Islet precursor cell (in vitro differentiated cells): Measurements from ENCODE around the gene AKIRIN2.

Experiments
- DNase-seq: peaks from one replicate; pipeline ENCODE4 v3.0.0-alpha.2; 2018

Gene AKIRIN2

DNA sequence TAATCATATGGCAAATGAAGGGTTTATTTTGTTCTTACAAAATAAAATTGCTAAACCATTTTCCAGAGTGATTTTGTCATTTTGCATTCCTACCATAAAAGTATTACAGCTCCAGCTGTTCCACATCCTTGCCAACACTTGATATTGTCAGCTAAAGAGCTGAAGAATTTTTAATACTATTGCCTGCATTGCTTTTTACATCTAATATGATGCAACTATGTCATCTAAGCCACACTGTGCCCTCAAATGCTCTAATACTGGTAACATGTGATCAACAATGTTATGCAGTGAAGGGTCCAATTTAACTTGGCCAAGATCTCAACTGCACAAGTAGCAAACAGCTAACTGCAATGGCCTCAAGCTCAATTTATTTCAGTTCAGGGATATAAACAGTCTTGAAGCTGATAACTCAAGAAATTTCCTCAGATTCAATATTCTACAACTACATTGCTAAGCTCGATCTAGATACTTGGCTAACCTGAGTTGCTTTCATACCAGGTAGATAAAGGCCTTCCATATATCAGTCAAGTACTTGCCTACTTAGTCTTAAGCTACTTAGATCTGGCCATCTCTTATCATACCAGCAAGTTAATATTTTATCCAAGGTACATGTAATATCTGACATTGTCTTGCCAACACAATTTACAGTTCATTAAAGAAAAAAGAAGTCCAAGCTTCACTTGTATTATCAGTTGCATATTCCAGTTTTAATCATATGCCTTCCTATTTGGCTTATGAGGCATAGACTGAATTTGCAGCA lies 17.0 kb downstream of the AKIRIN2 start:
- DNase-seq: no peak

- no peak for DNase-seq
These were observed 18.1 kb downstream of the AKIRIN2 start for GRCh38 chr6:87683890-87684289.

- no peak for DNase-seq
These were observed 19.7 kb downstream of the AKIRIN2 start for GRCh38 chr6:87682310-87682709.

- no peak for DNase-seq
These were observed 26.9 kb downstream of the AKIRIN2 start for GRCh38 chr6:87675004-87675681.

DNA sequence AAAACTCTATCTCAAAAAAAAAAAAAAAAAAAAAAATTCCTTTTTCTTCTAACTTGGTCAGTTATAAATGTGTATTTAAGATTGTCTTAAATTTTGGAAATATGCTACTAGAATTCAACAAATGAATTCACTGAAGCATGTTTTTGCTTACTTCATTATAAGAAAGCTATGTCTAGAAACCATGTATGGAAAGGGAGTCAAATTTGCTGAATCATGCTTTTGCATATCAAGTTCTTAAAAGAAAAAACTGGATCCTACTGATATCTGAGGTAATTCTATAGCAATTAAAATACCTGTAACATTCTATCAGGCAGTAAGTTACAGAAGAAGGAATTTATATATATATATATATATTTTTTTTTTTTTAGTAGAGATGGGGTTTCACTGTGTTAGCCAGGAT lies 27.7 kb downstream of the AKIRIN2 start:
- no peak for DNase-seq

DNA sequence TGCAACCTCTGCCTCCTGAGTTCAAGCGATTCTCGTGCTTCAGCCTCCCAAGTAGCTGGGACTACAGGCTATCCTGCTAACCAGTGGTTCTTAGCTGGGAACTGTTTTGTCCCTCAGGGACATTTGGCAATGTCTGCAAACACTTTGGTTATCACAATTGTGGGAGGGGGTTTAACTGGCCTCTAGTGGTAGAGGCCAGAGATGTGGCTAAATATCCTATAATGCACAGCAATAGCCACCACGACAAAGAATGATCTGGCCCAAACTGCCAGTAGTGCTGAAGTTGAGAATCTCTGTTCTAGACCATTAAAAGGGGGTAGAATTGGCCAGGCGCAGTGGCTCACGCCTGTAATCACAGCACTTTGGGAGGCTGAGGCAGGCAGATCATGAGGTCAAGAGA lies 28.8 kb downstream of the AKIRIN2 start:
- DNase-seq: no peak

DNA sequence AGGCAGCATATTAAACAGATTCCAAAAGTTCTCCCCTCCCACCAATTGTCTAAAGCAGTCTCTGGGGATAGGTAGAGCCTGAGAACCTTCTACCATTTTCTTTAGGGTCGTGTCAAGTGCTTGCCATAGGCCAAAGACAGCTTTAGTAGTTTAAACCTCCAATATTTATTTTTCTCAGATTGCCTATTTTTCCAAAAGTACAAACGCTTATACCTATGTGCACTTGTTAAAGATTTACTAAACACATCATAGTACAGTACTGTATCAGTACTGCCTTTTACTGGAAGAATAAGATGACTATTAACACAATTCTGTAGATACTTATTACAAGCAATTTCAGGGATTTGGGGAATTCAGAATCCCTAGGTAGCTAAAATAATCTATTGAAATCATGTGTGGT lies 29.4 kb downstream of the AKIRIN2 start:
- DNase-seq: no peak

DNA sequence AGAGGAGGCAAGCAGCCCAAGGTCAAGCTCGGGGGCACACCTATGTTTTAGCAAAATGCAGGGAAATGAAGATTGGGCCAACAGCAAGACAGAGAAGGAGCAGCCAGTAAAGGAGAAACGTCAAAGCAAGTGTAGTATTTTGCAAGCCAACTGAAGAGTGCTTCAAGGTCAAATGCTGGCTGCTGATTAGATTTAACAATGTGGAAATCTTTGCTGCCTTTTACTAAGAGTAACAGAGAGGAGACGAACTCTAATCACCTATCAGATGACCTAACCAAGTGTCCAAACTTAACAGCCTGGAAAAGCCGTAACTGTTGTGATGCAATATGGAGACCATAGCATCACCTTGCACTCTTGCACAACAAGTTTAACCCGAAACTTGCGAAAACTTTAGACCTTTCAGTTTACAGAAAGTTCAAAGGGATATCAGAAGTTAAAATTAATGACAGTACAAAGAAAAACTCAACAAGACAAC lies 30.4 kb downstream of the AKIRIN2 start:
- no peak for DNase-seq

DNA sequence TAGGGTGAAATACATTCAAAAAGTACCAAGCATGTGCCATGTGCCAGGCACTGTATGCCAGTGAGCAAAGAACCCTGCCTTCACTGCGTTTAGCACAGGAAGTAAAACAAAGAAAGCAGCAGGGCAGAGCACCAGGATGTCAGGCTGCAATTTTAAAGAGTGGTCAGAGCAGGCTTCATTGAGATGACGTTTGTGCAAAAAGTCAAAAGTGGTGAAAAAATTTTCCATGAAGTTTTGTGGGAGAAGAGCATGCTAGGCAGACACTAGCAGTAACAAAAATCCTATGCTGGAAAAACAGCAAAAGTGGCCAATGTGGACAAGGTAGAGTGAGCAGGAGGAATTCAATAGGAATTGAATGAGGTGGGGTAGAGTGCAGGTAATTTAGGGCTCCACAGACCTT lies 31.3 kb downstream of the AKIRIN2 start:
- no peak for DNase-seq

- DNase-seq: no peak
These were observed 33.0 kb downstream of the AKIRIN2 start for GRCh38 chr6:87669051-87669450.

DNA sequence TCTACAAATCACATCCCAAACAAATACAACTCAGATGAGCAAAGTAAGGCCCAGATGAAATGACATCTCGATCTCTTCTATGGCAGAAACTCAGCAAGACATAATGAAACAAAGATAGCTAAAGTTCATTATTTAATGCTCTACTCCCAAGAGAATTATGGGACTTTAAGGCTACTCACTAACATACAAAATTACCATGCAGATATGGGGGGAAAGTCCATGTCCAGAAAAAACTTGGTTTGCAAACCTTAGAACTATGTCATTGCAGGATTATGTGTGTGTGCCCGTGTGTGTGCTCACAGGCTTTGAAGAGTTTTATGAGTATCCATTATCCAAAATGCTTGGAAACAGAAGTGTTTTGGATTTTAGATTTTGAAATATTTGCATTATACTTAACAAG lies 34.0 kb downstream of the AKIRIN2 start:
- no peak for DNase-seq

GRCh38 chr6:87667032-87667431 lies 35.0 kb downstream of the AKIRIN2 start:
- no peak for DNase-seq

DNA sequence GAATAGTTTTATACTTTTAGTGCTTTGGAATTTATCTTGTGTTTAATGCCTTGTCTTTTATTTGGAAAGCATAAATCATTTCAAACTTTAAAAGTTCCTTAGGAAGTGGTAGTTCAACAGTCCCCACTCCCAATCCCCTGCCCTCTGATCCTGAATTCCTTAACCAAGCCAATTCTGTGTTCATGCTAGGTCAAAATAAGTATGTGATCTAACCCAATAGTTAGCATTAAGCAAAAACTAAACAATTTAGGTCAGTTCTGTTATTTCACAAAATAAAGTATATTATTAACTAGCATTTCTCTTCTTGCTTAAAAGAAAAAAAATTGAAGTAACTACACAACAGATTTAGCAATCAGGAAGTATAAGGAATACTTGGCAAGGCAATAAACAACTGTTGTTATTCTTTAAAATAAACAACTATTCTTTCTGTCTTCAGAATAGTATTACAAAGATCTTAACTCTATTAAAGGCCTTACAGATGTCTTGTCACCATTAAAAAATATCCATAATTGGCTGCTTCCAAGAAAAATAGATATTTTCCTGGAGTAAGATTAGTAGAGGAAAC lies 37.0 kb downstream of the AKIRIN2 start:
- no peak for DNase-seq

DNA sequence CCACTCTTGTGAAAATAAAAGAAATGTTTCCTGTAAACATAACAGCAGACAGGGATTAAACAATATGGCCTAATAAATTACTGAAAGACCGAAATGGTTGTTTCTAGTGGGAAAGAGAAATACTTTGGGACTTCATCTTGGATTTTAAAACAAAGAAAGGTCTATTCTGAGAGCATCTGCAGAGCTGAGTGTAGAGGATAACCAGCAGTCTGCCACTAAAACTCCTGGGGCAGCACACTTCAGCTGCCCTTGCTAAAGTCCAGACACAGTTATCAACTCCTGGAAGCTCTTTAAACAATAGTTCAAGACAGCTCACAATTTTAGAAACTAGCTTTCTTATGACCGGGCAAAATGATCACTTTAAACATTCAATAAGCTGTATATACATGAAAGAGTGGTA lies 38.6 kb downstream of the AKIRIN2 start:
- no peak for DNase-seq

- DNase-seq: no peak
These were observed 40.5 kb downstream of the AKIRIN2 start for GRCh38 chr6:87661503-87661902.

GRCh38 chr6:87661016-87661415 lies 41.0 kb downstream of the AKIRIN2 start:
- no peak for DNase-seq

DNA sequence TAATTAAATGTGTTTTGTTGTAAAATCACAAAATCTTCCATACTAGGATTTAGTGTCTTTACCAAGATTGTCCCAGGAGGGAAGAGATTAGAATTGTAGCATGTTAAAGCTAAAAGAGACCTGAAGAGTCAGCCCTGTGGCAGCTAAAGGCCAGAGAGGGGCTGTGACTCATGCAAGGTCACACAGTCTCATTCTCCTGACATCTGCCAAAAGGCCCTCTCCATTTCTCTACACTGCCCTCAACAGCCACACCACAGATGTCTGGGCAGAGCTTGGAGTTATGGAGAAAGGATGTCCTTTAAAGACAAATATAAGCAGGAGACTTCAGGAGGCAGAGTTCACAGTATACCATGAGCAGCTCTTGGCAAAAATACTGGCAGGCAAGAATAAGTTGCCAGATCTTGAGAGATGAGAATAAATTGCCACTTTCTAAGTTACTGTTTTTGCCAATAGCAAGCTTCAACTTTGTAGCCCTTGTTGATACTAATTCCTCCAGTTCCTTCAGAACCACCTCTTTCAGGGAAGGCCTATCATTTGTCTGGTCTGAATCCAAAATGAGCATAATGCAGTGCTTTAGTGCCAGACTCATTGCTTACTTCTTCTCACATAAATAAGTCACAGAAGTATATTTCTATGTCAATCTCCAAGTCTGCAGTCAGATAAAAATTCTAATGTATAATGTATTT lies 41.7 kb downstream of the AKIRIN2 start:
- DNase-seq: peak; percentile 52

- no peak for DNase-seq
These were observed 43.5 kb downstream of the AKIRIN2 start for GRCh38 chr6:87658516-87658915.

- DNase-seq: no peak
These were observed 45.2 kb downstream of the AKIRIN2 start for GRCh38 chr6:87656857-87657256.

- no peak for DNase-seq
These were observed 46.2 kb downstream of the AKIRIN2 start for GRCh38 chr6:87655824-87656223.

- DNase-seq: no peak
These were observed 47.1 kb downstream of the AKIRIN2 start for GRCh38 chr6:87654875-87655454.

GRCh38 chr6:87654122-87654521 lies 47.9 kb downstream of the AKIRIN2 start:
- no peak for DNase-seq
